Right atrium auricular region (tissue), 2 donors: ENCODE results near the gene CEND1. TPM values are rescaled to one million over a fixed set of nuclear protein-coding genes. Genes with fewer than 3 reads are reported as not detected.

Source experiments
- DNase-seq: peaks from one replicate; pipeline ENCODE4 v3.0.0-alpha.2; 2019; ENCODE audit warnings: low spot score
- H3K27ac ChIP-seq, 2 donors: fragments of 200-600 bp; sonication (generic); 1 replicate in 1 of 2; 2 replicates in 1 of 2; pipeline ENCODE4 v1.5.1; 2016 to 2019
- H3K27me3 ChIP-seq, 2 donors: fragments of 200-600 bp; sonication (generic); one replicate each; pipeline versions ENCODE4 v1.5.1 to v1.6.0; 2017 to 2019
- H3K36me3 ChIP-seq: fragments of 200-600 bp; sonication (generic); one replicate; pipeline ENCODE4 v1.5.1; 2016
- H3K4me1 ChIP-seq, 2 donors: fragments of 200-600 bp; sonication (generic); one replicate each; pipeline versions ENCODE4 v1.5.1 to v1.6.0; 2017 to 2019
- H3K4me3 ChIP-seq, 2 donors: fragments of 200-600 bp; sonication (generic); 1 replicate in 1 of 2; 2 replicates in 1 of 2; pipeline ENCODE4 v1.5.1; 2017 to 2019; ENCODE audit warnings: mild to moderate bottlenecking in 1 of 2, moderate library complexity in 1 of 2
- H3K9me3 ChIP-seq, 2 donors: fragments of 200-600 bp; sonication (generic); one replicate each; pipeline ENCODE4 v1.5.1; 2019
- CTCF ChIP-seq, 2 donors: fragments of 200-600 bp; sonication (generic); IDR thresholded peaks; one replicate each; pipeline ENCODE4 v1.5.1; 2019; ENCODE audit warnings: antibody characterized with exemption in 2 of 2
- total RNA-seq, 2 donors: library from RNA; depleted of rRNA; stranded (reverse); fragments of >200 nt; gene quantifications; one replicate each; pipeline ENCODE4 v1.1.0, GENCODE V29; 2016

The CEND1 gene
- total RNA-seq, 2 donors from 2014 or later = 1.1 TPM; not detected in 1

DNA sequence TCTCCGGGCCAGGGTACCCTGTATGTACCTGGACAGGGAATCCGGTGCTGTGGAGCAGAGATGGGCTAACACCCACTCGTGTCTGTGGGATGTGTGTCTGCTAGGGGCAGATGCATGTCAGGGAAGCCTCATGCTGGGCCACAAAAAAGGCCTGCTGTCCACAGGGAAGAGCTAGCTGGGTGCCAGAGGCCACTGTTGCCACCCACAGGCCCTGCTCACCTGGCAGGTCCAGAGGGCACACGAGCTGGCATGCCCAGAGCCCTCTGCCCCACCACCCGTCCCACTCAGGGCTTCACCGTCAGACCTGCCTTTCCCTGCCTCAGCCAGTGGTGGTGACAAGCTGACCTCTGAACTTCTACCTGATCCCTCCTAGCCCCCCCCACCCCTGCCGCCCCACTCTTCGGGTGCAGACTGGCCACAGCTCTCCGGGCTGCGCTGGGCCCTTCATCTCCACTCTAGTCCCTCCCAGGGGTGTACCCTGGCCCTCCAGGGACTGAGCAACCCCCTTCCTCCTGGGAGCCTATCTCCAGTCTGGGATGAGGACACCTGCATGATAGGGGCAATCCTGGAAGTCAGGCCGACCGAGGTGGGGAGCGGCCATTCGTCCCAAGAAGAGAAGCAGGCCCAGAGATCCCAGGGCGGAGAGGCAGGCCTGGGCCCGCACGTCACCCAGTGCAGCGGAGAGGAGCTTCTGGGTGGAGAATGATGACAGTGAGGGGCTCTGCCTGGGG is 6.8 kb upstream of the CEND1 start:
- no peaks in the 10 kb centered on the region for H3K36me3 ChIP-seq
- no peak for TF ChIP-seq CTCF (IDR thresholded peaks at IDR 0.05)

DNA sequence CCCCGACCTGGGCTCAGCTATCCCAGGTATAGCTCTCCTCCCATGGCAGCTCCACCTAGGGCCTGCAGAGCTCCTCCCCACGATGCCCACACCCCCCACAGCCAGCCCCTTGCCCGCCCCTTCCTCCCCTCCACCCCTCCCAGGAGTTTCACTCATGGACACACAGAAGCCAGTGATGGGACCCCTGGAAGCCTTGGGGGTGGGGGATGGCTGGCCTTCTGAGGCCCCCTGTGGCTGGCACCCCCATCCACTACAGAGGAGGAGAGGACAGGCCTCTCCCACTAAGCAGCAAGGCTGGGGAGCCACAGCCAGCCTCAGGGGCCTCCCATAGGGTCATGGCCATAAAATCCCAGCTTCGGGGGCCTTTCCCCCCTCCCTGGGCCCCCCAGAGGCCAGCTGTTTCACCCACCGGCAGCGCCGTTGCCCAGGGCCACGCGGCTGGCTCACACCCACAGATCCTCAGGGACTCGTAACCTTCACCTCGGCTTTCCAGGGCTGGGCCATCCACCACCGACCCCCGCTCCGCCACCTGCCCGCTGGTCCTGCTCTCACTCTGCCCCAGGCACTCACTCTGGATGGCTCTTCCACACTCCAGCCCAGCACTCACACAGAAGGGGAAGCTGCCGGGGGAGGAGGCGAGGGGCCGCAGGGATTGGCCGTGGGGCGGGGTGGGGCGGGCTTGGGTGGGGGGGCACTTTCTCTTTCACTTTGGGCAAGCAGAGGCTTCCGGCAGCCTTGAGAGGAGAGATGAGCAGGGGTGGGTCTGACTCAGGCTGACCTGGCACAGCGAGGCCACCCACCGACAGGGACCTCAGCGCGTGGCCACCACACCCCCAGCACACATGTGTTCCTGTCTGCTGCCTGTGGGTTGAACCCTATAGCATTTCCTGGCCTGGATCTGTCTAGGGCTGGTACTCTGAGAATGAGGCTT is 6.0 kb upstream of the CEND1 start:
- peak; percentile 78 for DNase-seq
- H3K9me3 ChIP-seq = no peaks in the 10 kb centered on the region
- H3K4me1 ChIP-seq = peaks cover 0 to 37% of the 10 kb centered on the region in 2 donors
- no peaks in the 10 kb centered on the region for H3K27me3 ChIP-seq
- peak overlapping the region; percentile 69 to 86 for H3K27ac ChIP-seq
- no peak for TF ChIP-seq CTCF (IDR thresholded peaks at IDR 0.05)
- H3K4me3 ChIP-seq = peak overlapping the region; percentile 59 to 68
- no peaks in the 10 kb centered on the region for H3K36me3 ChIP-seq

More for the DNA sequence above, 6.8 kb upstream of the CEND1 start:
- Histone ChIP-seq H3K27me3 (no peaks in the 10 kb centered on the region), H3K27ac (peak overlapping the region; percentile 69 to 86), H3K4me3 (peak overlapping the region; percentile 59 to 68), H3K9me3 (no peaks in the 10 kb centered on the region), H3K4me1 (peaks cover 0 to 37% of the 10 kb centered on the region in 2 donors)
- no peak for DNase-seq

DNA sequence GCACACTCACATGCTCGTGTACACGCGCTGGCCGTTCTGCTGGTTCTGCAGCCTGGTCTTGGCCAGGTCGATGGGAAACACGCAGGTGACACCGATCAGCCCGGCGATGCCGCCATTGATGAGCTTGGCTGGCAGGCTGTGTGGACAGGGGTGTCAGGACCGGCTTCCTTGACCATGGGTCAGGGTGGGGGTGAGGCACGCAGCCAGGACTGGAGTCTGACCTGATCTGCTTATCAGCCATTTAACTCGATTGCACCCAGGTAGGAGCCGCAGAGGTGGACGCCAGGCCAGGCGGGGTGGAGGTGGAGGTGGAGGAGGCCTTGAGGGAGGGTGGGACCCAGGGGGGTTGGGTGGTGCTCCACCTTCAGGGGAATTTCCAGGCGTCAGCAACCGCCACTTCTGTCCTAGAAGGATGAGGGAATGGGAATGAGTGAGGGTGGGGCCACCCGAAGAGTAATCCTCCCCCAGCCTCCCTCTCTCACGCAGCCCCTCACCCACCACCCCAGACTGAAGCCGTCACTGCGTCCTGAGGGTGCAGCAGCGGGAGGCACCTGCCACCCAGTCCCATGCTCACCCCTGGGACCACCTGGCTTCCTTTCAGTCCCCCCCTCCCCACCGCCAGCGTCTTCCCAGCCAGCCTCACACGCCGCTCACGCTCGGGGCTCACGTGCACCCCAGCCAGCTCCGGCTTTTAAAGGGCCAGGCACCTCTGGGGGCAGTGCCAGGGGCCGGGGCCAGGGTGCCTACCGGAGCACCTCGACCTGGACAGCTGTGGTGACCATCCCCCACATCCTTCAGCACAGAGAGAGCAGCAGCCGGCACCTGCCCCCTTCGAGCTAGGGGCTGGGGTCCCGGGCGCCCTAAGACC is 5.1 kb upstream of the CEND1 start:
- peak overlapping the region in 1 of 2 donors; percentile 69 for H3K27ac ChIP-seq
- no peak for DNase-seq
- no peaks in the 10 kb centered on the region for H3K36me3 ChIP-seq
- H3K4me3 ChIP-seq = peak overlapping the region; percentile 59 to 68
- H3K27me3 ChIP-seq = peaks cover 0 to 3% of the 10 kb centered on the region in 2 donors
- H3K9me3 ChIP-seq = no peaks in the 10 kb centered on the region
- H3K4me1 ChIP-seq = peaks cover 0 to 39% of the 10 kb centered on the region in 2 donors
- no peak for TF ChIP-seq CTCF (IDR thresholded peaks at IDR 0.05)

- TF ChIP-seq CTCF (IDR thresholded peaks at IDR 0.05) = no peak
- Histone ChIP-seq H3K4me3 (no peak overlapping the region), H3K27me3 (peaks cover 0 to 9% of the 10 kb centered on the region in 2 donors), H3K27ac (no peak overlapping the region), H3K4me1 (peaks cover 0 to 44% of the 10 kb centered on the region in 2 donors), H3K9me3 (no peaks in the 10 kb centered on the region), H3K36me3 (no peaks in the 10 kb centered on the region)
- no peak for DNase-seq
These were observed 4.3 kb upstream of the CEND1 start for GRCh38 chr11:794013-794765.

- no peak for DNase-seq
- TF ChIP-seq CTCF (IDR thresholded peaks at IDR 0.05) = no peak
- Histone ChIP-seq H3K27ac (no peak overlapping the region), H3K4me3 (no peak overlapping the region), H3K4me1 (peaks cover 0 to 40% of the 10 kb centered on the region in 2 donors), H3K27me3 (peaks cover 0 to 9% of the 10 kb centered on the region in 2 donors), H3K9me3 (no peaks in the 10 kb centered on the region), H3K36me3 (no peaks in the 10 kb centered on the region)
These were observed 3.7 kb upstream of the CEND1 start for GRCh38 chr11:793556-793955.
